Activated CD8-positive, alpha-beta T cell treated with anti-CD3 and anti-CD28 coated beads, Interleukin-2, amount 10 ng/mL, durations not matched to agents 7 days and 5 days (primary cell): ENCODE results near the gene ARHGAP33. TPM values are rescaled to one million over a fixed set of nuclear protein-coding genes. Genes with fewer than 3 reads are reported as not detected.

Experiments used
- ATAC-seq: fragments of 150-1000 bp; cut with Tn5 transposase; one replicate; pipeline ENCODE4 v1.10.0; 2021; ENCODE audit warnings: moderate library complexity
- CTCF ChIA-PET: fragments of 350-600 bp; sonication (Branson Sonifier 250); formaldehyde crosslinking; loops from one replicate; lab custom pipeline; 2021; ENCODE audit warnings: antibody characterized with exemption; lab: Charles Lee
- POLR2A ChIA-PET: fragments of 350-600 bp; sonication (Branson Sonifier 250); formaldehyde crosslinking; loops from one replicate; lab custom pipeline; 2021; ENCODE audit warnings: antibody characterized with exemption; lab: Charles Lee
- DNase-seq: peaks from one replicate; pipeline ENCODE4 v3.0.0-alpha.2; 2020
- H3K27ac Mint-ChIP-seq: one replicate; pipeline ENCODE4 v1.8.0; 2021; ENCODE audit warnings: mild to moderate bottlenecking, mixed read lengths
- H3K27me3 Mint-ChIP-seq: one replicate; pipeline ENCODE4 v1.8.0; 2021; ENCODE audit warnings: low read depth, mixed read lengths
- H3K36me3 Mint-ChIP-seq: one replicate; pipeline ENCODE4 v1.8.0; 2021; ENCODE audit warnings: low read depth, mixed read lengths
- H3K4me1 Mint-ChIP-seq: one replicate; pipeline ENCODE4 v1.8.0; 2021; ENCODE audit warnings: low read depth, mixed read lengths
- H3K4me3 Mint-ChIP-seq: one replicate; pipeline ENCODE4 v1.8.0; 2021; ENCODE audit warnings: mild to moderate bottlenecking, mixed read lengths
- H3K9me3 Mint-ChIP-seq: one replicate; pipeline ENCODE4 v1.8.0; 2022; ENCODE audit warnings: mixed read lengths; ENCODE audit not compliant: insufficient read depth
- total RNA-seq, 2 experiments: library from RNA; stranded (reverse); gene quantifications; one replicate each; pipeline ENCODE4 v1.2.3, GENCODE V29; 2021

Gene ARHGAP33
- total RNA-seq, 2 experiments from 2014 or later: 66.6 to 71.0 TPM

DNA sequence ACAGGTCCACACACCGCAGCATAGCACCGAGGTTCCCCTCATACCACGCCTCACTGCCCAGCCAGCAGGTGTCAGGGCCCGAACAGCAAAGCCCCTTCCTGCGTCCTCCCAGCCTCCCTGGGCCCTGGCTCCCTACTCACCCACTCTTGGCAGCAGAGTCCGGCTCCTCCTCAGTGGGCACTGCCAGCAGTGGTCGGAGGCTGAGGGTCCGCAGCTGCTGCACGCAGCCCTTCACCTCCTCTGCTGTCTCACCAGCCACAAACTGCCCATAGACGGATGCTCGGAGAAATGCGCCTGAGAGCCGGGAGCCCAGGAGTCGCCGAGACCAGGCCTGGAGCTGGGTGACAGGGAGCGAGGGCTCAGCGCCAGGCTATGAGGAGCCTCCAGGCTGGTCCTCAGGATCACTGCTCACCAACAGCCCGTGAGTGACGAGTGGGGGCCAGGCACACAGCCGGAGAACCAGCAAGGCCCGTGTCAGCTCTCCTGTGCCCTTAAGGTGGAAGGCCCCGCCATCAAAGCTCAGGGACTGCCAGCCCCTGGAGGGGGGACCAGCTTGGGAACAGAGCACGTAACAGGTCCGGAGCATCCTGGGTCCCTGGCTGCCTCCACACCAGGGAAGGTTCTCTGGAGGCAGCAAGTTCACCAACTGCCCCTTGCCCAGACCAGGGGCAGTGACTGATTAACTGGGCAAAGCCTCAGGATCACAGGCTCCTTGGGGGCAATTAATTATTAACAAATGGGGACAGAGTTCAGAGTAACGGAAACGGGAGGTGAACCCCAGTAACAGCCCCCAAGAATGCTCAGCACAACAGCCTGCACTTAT is 37.1 kb downstream of the ARHGAP33 start, which contains the start of gene PRODH2:
Gene PRODH2 (minus strand): TSS at position 626 of the 823 bp plus-strand sequence. CDS start 40 bp downstream, at position 586.
- no peaks in the 10 kb centered on the region for H3K4me1 Mint-ChIP-seq
- ChIA-PET POLR2A (no interaction called here), CTCF (no interaction called here)
- no peak within 1 kb of the TSS for H3K27ac Mint-ChIP-seq
- ATAC-seq (no peak), DNase-seq (no peak)
- H3K9me3 Mint-ChIP-seq: no peaks in the 10 kb centered on the region
- H3K4me3 Mint-ChIP-seq: no peak within 1 kb of the TSS
- no peaks in the 10 kb centered on the region for H3K27me3 Mint-ChIP-seq
- H3K36me3 Mint-ChIP-seq: no peaks in the 10 kb centered on the region

DNA sequence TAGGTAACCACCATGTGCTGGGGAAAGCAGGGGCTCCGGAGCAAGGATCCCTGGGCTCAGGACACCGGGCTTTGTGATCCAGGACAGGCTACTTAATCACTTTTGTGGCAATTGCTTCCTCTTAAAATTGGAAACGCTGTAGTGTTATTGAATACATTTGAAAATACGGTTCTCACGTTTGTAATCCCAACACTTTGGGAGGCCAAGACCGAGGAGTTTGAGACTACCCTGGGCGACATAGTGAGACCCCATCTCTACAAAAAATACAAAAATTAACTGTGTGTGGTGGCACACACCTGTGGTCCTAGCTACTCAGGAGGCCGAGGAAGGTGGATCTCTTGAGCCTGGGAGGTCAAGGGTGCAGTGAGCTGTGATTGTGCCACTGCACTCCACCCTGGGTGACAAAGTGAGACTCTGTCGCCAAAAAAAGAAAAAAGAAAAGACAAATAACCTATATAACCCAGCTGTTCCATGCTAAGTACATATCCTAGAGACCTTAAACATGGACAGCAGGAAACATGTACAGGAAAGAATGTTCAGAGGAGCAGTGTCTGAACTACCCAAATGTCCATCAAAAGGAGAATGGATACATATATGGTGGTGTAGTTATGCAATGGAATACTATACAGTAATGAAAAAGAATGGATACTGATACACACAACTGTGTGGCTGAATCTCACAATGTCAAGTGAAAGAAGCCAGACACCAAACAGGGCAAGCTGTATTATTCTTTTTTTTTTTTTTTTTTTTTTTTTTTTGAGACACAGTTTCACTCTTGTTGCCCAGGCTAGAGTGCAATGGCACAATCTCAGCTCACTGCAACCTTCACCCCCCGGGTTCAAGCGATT is 37.9 kb downstream of the ARHGAP33 start:
- ChIA-PET CTCF (no interaction called here), POLR2A (no interaction called here)
- Mint-ChIP-seq H3K4me1 (no peaks in the 10 kb centered on the region), H3K27me3 (peaks cover 1% of the 10 kb centered on the region), H3K27ac (no peak overlapping the region), H3K4me3 (no peak overlapping the region), H3K9me3 (no peaks in the 10 kb centered on the region), H3K36me3 (no peaks in the 10 kb centered on the region)
- no peak for DNase-seq
- ATAC-seq: no peak

DNA sequence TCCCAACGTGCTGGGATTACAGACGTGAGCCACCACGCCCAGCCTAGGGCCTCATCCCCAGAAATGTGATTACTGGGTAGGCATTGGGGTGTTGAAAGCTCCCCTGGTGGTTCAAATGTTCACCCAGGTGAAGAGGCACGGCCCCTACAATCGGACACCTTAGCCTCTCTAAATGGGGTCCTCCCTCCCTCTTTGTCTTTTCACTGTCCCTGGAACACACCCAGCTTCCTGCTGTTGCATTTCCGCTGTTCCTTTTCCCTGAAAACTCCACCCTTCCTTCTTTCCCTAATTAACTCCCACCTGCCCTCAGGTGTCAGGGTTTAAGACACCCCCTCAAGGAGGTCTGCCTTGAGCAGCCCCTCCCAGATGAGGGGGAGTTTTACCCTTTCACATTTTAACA is 40.9 kb downstream of the ARHGAP33 start:
- ChIA-PET CTCF (no interaction called here), POLR2A (interaction anchor here (0.6 kb wide), 1 partner anchor 43 kb away, joined by 3 read pairs; no protein-coding TSS in a partner anchor)
- H3K9me3 Mint-ChIP-seq: no peaks in the 10 kb centered on the region
- peaks cover 4% of the 10 kb centered on the region for H3K27me3 Mint-ChIP-seq
- H3K4me3 Mint-ChIP-seq: no peak overlapping the region
- no peaks in the 10 kb centered on the region for H3K36me3 Mint-ChIP-seq
- DNase-seq: no peak
- H3K4me1 Mint-ChIP-seq: peaks cover 7% of the 10 kb centered on the region
- no peak for ATAC-seq
- H3K27ac Mint-ChIP-seq: no peak overlapping the region

DNA sequence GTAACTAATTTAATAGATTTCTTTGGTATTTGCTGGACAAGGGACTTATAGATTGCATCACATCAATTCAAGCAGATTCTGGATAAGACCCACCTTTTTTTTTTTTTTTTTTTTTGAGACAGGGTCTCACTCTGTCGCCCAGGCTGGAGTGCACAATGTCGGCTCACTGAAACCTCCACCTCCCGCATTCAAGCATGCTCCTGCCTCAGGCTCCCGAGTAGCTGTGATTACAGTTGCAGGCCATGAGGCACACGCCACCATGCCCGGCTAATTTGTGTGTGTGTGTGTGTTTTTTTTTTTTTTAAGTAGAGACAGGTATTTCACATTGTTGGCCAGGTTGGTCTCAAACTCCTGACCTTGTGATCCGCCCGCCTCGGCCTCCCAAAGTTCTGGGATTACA is 41.5 kb downstream of the ARHGAP33 start:
- Mint-ChIP-seq H3K4me1 (peaks cover 7% of the 10 kb centered on the region), H3K27me3 (peaks cover 4% of the 10 kb centered on the region), H3K9me3 (no peaks in the 10 kb centered on the region), H3K27ac (no peak overlapping the region), H3K4me3 (no peak overlapping the region), H3K36me3 (no peaks in the 10 kb centered on the region)
- POLR2A ChIA-PET: no interaction called here
- CTCF ChIA-PET: interaction anchor here (1.3 kb wide), 1 partner anchor 122 kb away, joined by 3 read pairs; no protein-coding TSS in a partner anchor
- ATAC-seq (no peak), DNase-seq (no peak)

DNA sequence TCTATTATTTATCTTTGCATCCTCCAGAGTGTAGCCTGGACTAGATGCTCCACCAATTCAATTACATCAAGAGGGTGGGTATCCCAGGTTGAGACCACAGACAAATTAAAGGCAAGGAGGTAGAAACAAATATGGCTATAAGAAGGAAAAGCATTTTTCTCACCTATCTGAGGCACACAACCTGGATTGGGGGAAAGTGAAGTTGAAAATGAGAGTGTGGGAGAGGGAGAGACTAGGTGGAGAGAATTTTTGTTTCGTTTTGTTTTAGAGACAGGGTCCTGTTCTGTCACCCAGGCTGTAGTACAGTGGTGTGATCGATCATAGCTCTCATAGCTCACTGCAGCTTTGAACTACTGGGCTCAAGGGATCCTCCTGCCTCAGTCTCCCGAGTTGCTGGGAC is 43.1 kb downstream of the ARHGAP33 start:
- DNase-seq (no peak), ATAC-seq (no peak)
- Mint-ChIP-seq H3K27ac (no peak overlapping the region), H3K27me3 (peaks cover 4% of the 10 kb centered on the region), H3K4me3 (no peak overlapping the region), H3K9me3 (no peaks in the 10 kb centered on the region), H3K4me1 (peaks cover 7% of the 10 kb centered on the region), H3K36me3 (no peaks in the 10 kb centered on the region)
- CTCF ChIA-PET: interaction anchor here (1.2 to 1.5 kb wide), 2 partner anchors 124 to 158 kb away, joined by 3 to 13 read pairs; no protein-coding TSS in a partner anchor
- POLR2A ChIA-PET: no interaction called here

DNA sequence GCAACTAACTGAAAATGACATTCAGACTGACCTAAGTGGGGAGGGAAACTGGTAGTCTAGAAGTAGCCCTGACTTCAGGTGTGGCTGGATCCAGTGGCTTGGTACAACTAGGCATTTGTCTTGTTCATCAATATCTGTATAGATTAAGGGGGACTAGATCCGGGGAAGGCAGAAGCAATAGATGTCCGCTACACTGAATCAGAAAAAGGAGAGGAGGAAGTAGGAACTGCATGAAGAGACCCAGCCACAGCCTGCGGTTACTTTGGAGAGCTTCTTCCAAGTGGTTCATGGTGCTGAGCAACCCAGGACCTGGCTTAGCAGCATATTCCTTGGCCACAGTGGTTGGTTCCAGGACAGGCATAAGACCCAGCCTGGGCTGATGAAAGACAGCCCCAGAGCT is 47.2 kb downstream of the ARHGAP33 start:
- no peak for ATAC-seq
- DNase-seq: no peak
- Mint-ChIP-seq H3K27me3 (peaks cover 7% of the 10 kb centered on the region), H3K4me1 (peaks cover 7% of the 10 kb centered on the region), H3K27ac (no peak overlapping the region), H3K36me3 (no peaks in the 10 kb centered on the region), H3K9me3 (no peaks in the 10 kb centered on the region), H3K4me3 (no peak overlapping the region)
- CTCF ChIA-PET: no interaction called here
- POLR2A ChIA-PET: interaction anchor here (0.7 kb wide), 1 partner anchor 58 kb away, joined by 4 read pairs; no protein-coding TSS in a partner anchor

DNA sequence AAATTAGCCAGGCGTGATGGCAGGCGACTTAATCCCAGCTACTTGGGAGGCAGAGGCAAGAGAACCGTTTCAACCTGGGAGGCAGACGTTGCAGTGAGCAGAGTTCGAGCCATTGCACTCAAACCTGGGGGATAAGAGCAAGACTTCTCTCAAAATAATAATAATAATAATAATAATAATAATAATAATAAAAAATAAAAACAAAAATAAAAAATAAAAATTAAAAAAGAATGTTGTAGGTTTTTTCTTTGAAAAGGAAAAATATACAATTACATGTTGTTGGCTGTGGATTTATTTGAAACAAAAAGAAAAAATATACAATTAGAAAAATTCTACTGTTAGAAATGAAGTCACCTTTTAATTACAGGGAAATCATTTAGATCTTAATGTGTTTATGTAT is 48.8 kb downstream of the ARHGAP33 start:
- DNase-seq (no peak), ATAC-seq (no peak)
- no peaks in the 10 kb centered on the region for H3K9me3 Mint-ChIP-seq
- peaks cover 8% of the 10 kb centered on the region for H3K27me3 Mint-ChIP-seq
- no peak overlapping the region for H3K4me3 Mint-ChIP-seq
- ChIA-PET CTCF (no interaction called here), POLR2A (no interaction called here)
- no peaks in the 10 kb centered on the region for H3K36me3 Mint-ChIP-seq
- H3K4me1 Mint-ChIP-seq: peaks cover 10% of the 10 kb centered on the region
- no peak overlapping the region for H3K27ac Mint-ChIP-seq

DNA sequence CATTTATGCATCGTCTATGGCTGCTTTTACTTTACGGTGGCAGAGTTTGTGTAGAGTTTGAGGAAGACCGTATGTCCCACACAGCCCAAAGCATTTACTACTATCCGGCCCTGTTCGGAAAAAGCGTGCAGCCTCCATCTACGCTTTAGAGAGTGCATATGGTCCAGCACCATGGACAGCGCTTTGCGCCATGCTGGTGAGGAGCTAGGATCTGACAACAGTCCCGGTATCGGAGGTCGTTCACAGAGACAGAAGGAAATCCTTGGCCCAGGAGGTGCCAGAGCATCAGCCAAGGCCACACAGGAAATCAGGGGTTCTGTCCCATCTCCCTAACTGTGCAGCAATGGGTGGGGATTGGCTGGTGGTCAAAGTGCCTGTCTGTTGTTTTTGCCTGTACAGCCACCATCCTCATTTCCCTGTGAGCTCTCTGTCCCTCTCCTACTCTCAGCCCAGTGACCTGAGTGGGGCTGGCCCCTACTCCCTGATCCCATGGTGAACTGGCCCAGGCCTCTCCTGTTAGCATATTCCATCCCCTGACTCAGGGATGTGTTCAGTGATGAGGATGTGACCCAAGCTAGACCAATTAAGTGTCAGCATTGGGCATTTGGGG is 53.4 kb downstream of the ARHGAP33 start:
- CTCF ChIA-PET: no interaction called here
- peaks cover 3% of the 10 kb centered on the region for H3K4me1 Mint-ChIP-seq

DNA sequence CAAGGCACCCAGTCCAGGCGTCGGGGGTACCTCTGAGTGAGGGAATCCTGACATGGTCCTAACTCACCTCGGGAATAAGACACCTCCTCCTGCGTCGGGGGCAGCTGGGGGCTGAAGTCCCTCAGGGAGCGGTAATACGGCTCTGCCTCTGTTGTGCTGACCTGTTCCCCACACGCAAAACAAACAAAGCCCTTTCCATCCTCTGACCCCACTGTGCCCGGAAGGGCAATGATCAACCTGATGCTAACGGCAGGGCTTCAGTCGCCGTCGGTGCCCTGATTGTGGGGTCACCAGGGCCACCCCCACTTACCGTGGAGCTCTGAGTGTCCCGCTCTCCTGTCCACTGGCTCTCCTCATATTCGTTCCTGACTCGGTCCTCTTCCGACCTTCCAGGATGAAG is 55.6 kb downstream of the ARHGAP33 start:
- Mint-ChIP-seq H3K9me3 (no peaks in the 10 kb centered on the region), H3K36me3 (no peaks in the 10 kb centered on the region), H3K4me1 (peaks cover 3% of the 10 kb centered on the region), H3K4me3 (no peak overlapping the region), H3K27me3 (peaks cover 8% of the 10 kb centered on the region), H3K27ac (no peak overlapping the region)
- no peak for ATAC-seq
- no peak for DNase-seq
- ChIA-PET CTCF (no interaction called here), POLR2A (no interaction called here)

More for the DNA sequence above, 53.4 kb downstream of the ARHGAP33 start:
- peak; percentile 87 for ATAC-seq
- peaks cover 8% of the 10 kb centered on the region for H3K27me3 Mint-ChIP-seq
- no peaks in the 10 kb centered on the region for H3K36me3 Mint-ChIP-seq
- POLR2A ChIA-PET: no interaction called here
- H3K27ac Mint-ChIP-seq: no peak overlapping the region
- no peak overlapping the region for H3K4me3 Mint-ChIP-seq
- DNase-seq: peak; percentile 78
- H3K9me3 Mint-ChIP-seq: no peaks in the 10 kb centered on the region

DNA sequence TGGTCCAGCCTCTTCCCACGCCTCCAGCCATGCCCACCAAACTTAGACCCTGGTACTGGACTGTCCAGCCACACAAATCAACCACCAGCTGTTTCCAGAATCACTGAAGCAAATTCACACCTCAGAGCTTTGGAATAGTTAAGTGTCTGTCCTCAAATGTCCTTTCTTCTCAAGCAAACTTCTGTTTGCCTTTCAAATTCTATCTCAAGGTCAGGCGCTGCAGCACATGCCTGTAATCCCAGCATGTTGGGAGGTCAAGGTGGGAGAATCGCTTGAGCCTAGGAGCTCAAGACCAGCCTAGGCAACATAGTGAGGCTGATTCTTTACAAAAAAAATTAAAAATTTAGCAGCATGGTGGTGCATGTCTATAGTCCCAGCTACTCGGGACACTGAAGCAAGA is 56.7 kb downstream of the ARHGAP33 start:
- Mint-ChIP-seq H3K27me3 (peaks cover 11% of the 10 kb centered on the region), H3K9me3 (no peaks in the 10 kb centered on the region), H3K36me3 (no peaks in the 10 kb centered on the region), H3K4me1 (peaks cover 3% of the 10 kb centered on the region), H3K27ac (no peak overlapping the region), H3K4me3 (no peak overlapping the region)
- DNase-seq (no peak), ATAC-seq (no peak)
- ChIA-PET POLR2A (interaction anchor here (0.6 kb wide), 1 partner anchor 678 kb away, joined by 3 read pairs; no protein-coding TSS in a partner anchor), CTCF (no interaction called here)

DNA sequence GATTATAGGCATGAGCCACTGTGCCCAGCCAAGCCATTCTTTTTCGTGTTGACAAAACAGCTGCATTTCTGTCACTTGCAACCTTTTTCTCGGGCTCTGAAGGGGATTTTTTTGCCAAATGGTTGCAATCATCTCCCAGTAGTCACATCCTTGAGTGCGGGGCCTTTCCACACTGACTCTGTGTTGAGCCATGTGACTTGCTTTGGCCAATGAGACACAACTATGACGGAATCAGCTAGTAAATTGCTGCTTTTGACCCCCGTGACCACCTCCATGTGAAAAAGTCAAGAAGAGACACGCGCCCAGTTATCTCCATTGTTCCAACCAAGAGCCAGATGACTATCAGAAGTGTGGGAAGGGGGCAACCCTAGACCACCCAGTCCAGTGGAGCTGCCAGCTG is 58.6 kb downstream of the ARHGAP33 start:
- no peaks in the 10 kb centered on the region for H3K9me3 Mint-ChIP-seq
- no peak overlapping the region for H3K27ac Mint-ChIP-seq
- H3K4me3 Mint-ChIP-seq: no peak overlapping the region
- no peaks in the 10 kb centered on the region for H3K36me3 Mint-ChIP-seq
- no peak for ATAC-seq
- CTCF ChIA-PET: interaction anchor here (1.1 kb wide), 1 partner anchor 14 kb away, joined by 4 read pairs; no protein-coding TSS in a partner anchor
- H3K27me3 Mint-ChIP-seq: peaks cover 6% of the 10 kb centered on the region
- POLR2A ChIA-PET: no interaction called here
- no peaks in the 10 kb centered on the region for H3K4me1 Mint-ChIP-seq
- no peak for DNase-seq
